Glomerular visceral epithelial cell (primary cell): Measurements from ENCODE around the gene C12orf76.
A peak's percentile ranks its signal among the peaks of the same experiment; 100 is the strongest.
"Not testable (repeated sequence)": the region's sequence is repeated elsewhere in the genome, so short reads cannot be mapped to it uniquely, and the experiment has no call there.

Experiments
- DNase-seq: peaks from one replicate; pipeline ENCODE4 v3.0.0-alpha.2; 2016; ENCODE audit errors: extremely low spot score

The C12orf76 gene

DNA sequence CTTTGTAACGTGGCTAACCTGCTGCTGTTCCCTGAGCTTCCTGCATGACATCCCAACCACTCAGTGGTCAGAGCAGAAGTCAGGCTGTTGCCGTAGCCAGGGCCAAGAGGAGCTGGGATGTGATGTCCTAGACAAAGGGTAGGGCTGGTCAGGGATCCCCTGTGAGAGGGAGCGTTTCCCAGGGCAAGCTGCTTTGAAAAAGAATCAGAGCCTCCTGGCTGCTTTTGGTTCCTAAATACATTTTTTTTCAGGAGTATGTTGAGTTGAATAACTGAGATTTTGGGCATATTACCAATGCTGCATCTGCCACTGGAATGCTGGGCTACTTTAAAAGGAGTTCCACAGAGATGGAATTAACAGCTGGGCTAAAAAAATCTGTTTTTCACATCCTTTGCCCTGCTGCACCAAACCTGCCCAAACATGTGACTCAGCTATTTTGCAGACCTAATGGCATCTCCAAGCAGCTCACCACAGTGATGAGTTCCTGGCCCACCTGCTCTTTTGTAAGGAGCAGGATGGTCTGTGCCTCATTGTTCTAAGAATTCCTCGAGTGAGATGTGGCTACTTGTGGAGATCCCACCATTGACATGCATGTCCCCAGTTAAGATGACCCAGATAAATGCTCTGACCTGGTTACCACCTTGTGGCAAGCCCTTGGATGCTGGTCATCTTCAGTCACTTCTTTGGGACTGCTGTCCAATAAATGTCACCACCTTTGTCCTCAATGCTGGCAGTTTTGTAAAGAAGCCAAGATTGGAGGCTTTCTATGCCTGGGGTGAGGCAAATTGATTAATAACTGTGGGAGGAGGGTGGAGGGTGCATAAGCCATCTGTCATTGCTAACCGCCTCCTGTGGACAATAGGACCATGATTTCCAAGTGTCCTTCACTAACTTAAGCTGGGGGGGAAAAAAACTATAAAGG is 25.0 kb downstream of the C12orf76 start:
- DNase-seq = no peak

DNA sequence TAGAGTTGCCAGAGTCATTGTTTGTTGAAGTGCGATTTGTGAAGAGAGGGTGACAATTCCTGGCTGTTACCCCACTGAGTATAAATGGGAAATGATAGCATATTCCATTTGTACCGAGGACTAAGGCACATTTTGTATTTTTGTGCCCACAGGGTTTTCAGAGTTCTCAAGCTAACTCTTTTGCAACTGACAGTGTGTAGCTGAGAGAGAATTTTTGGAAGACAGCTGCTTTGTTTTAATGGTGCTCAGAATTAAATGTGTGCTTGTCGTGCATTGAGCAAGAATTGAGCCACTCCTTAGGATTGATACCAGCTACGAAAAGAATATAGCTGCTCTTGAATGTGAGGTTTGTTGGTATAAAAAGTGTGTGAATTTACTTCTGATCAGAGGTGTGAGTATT is 27.4 kb downstream of the C12orf76 start:
- DNase-seq = no peak

DNA sequence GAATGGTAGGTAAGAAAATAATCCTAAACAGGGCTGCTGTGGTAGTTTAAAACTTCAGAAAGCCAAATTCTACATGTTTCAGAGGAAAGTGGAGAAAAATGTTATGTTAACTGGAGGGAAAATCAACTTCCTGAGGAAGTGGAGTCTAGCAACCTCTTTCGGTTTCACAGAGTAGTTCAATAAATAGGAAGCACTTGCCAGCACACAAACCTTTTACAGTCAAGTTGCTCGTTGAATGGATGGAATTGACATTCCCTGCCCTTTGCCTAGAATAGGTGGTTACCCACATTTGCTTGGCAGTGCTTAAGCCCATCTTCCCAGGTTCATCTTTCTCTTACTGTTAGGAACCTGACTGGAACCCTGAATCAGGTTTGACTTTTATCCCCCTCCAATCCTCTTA is 33.2 kb downstream of the C12orf76 start:
- no peak for DNase-seq

DNA sequence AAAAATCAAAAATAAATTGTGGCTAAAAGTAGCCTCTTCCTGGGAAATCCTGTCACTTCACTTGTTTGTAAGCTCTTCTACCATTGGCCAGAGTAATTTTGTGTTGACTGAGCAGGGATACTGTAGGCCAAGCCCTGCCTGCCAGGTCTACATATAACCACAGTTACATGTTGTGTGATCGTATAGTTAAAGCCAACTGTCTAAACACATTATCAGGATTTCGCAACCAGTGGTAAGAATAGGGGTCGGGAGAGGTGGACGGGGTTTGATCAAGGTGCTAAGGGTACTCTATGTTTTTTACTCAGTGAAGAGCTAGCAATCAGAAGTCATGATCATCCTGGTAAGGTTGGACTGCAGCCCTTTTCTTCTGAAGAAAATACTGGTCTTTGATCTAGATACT is 35.7 kb downstream of the C12orf76 start:
- no peak for DNase-seq

DNA sequence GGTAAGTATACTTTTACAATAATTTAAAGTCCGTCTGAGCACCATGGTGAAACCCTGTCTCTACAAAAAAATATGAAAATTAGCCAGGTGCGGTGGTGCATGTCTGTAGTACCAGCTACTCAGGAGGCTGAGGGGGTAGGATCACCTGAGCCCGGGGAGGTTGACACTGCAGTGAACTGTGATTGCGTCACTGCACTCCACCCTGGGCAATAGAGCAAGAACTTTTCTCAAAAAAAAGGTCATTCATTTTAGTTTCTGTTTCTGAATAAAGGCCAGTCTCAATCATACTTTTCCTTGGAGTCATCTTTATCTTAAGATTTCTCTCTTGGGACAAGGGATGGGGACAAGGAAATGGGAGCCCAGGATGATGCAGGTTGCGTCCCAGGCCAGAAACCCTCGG is 36.2 kb downstream of the C12orf76 start:
- peak; percentile 39 for DNase-seq

DNA sequence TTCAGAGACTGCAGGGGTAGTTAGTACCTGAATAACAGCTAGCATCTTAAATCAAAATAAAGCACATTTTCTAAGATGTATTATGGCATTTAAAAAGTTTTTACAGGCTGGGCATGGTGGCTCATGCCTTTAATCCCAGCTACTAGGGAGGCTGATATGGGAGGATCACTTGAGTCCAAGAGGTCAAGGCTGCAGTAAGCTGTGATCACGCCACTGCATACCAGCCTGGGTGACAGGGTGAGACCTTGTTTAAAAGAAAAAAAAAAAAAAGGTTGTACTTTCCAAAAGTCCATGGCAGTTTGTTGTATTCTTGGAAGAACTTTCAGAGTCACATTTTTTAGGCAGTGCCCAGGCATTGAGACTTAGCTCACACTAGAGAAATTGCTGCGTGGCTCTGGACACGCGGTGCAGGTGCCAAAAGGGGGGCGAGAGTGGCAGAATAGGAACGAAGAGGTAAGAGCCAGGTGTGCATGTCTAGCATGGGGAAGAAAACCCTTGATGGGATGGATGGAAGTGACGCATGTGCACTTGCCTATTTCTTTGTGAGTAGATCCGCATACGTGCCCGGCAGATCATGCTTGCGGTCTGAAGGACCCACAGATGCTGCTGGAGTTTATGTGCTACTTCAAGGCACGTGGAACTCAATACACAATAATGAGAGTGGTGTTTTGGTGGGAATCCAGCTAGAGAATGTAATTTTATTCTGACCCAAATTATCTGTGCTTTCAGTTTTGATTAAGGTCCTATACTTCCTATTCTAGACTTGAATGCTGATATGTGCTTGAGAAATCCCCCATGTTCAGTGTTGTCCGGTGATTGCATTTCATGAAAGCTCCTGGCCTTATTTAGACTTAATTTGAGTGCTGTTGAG is 37.2 kb downstream of the C12orf76 start:
- no peak for DNase-seq

DNA sequence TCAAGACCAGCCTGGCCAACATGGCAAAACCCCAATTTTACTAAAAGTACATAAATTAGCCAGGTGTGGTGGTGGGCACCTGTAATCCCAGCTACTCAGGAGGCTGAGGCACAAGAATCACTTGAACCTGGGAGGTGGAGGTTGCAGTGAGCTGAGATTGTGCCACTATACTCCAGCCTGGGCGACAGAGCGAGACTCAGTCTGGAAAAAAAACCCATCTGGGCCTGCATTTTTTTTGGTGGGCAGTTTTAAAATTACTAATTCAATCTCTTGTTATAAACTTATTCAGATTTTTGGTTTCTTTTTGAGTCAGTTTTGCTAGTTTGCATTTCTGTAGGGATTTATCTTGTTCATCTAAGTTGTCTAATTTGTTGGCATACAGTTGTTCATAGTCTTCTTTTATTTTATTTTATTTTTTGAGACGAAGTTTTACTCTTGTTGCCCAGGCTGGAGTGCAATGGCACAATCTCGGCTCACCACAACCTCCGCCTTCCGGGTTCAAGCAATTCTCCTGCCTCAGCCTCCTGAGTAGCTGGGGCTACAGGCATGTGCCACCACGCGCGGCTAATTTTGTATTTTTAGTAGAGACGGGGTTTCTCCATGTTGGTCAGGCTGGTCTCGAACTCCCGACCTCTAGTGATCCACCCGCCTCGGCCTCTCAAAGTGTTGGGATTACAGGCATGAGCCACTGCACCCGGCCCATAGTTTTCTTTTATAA is 39.5 kb downstream of the C12orf76 start:
- DNase-seq = not testable (repeated sequence)

DNA sequence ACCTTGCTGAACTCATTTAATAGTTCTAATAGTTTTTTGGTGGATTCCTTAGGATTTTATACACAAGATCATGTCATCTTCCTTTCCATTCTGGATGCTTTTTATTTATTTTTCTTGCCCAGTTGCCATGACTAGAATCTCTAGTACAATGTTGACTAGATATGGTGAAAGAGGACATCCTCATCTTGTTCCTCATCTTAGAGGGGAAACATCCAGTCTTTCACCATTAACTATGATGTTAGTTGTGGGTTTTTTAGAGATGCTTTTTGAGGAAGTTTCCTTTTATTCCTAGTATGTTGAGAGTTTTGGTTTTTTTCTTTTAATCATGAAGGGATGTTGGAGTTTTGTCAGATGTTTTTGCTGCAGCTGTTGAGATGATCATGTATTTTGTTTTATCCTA is 40.4 kb downstream of the C12orf76 start:
- no peak for DNase-seq

DNA sequence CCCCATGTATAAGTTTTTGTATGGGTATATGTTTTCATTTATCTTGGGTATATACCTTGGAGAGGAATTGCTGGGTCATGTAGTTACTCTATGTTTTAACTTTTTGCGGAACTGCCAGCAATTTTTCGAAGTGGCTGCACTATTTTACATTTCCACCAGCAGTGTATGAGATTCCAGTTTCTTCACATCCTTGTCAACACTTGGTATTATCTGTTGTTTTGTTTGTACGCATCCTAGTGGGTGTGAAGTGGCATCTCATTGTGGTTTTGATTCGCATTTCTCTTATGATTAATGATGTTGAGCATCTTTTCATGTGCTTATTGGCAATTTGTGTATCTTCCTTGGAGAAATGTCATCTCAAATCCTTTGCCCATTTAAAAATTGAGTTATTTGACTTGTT is 42.2 kb downstream of the C12orf76 start:
- no peak for DNase-seq

DNA sequence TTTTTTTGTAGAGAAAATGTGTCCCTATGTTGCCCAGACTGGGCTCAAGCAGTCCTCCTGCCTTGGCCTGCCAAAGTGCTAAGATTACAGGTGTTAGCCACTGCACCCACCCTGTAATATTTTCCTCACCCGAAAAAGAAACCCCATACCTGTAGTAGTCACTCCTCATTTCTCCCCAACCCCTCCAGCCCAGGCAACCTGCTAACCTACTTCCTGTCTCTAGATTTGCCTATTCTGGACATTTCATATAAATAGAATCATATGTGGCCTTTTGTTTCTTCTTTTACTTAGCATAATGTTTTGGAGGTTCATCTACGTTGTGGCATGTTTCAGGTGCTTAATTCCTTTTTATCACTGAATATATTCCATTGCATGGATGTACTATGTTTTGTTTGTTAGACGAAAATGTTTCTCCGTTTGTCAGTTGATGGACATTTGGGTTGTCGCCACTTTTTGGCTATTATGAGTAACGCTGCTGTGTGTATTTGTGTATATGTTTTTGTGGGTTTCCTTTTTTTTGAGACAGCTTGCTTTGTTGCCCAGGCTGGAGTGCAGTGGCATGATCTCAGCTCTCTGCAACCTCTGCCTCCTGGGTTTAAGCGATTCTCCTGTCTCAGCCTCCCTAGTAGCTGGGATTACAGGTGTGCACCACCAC is 42.9 kb downstream of the C12orf76 start:
- no peak for DNase-seq

DNA sequence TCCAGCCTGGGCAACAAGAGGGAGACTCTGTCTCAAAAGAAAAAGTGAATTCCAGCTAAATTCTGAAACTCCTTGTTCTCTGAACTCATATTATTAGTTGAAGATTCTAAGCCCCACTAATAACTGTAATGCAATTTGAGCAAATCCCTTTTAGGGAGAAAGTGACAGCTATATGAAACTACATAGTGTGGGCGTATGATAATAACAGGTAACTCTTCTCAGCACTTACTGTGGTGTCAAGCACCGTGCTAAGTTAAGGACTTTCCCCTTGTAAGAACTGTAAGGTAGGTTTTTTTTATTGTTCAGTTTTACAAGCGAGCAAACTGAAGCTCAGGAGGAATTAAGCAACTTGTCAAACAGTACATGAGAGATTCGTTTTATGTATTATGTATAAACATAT is 43.7 kb downstream of the C12orf76 start:
- DNase-seq = no peak

DNA sequence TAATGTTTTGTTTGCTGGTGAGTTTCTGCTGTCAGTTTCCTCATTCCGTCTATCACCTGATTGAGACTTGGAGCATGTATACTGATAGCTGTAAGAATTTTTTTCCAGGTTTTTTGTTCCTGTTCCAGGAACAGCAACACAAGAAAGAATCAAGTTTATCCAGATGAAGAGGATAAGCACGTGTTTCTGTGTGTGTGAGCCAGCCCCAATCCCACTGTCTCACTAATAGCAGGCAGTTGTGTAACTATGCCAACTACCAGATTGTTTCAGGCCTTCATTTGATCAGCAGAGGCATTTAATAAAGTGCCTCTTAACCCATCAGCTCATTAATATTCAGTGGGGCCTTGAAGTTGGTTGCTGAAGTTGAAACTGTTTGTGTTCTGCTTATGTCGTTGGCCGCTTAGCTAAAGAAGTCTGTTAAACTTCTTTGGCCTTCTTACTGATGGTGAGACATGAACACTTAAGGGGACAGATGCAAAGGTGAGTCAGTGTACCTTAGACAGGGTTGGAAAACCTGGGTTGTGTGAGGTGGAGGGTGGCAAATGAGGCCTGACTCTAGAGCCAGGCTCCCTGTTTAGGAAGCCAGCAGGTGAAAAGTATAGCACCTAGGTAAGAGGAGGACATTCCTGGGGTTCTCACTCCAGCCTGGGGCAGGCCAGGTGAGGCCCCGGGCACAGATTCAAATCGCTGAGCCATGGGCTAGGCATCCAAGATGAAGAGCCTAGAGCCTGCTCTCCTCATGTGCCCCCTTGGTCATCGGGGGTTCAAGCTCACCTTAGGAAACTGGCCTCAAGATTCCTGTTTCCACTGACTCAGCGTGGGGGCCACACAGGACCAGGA is 45.4 kb downstream of the C12orf76 start:
- no peak for DNase-seq

DNA sequence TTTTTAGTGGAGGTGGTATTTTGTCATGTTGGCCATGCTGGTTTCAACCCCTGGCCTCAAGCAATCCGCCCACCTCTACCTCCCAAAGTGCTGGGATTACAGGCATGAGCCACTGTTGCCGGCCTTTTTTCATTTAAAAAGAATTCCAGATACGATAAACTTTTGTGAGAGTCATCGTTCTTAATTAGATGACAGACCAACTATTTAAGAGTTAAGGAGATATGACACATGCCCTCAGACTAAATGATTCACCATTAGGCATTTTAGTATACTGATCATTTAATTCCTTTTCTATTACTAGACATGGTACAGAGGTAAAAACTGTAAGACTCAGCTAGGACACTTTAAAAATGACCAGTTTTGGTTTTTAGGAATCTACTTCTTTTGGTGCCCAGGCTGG is 46.7 kb downstream of the C12orf76 start:
- DNase-seq = peak; percentile 25

DNA sequence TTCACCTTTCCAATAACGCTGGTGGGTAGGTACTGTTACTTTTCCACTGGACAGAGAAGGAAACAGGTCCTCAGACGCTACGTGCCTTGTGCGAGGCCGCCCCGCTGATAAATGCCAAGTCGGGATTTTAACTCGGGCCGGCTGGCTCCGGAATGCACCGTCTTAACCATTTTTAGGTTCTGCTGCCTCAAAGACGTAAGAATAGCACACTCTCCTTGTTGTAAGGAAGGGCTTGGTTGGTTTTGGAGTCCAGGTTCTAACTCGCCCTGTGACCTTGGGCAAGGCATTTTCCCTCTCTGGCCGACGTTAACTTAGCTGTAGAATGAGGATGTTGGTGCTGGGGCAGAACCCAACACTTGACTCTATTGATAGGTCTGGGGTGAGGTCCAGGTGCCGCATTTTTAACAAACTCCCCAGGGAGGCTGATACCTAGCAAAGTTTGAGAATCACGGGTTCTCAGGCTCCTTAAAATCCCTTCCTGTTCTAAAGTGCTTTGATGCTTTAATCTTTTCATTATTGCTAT is 48.3 kb downstream of the C12orf76 start:
- DNase-seq = peak; percentile 25

DNA sequence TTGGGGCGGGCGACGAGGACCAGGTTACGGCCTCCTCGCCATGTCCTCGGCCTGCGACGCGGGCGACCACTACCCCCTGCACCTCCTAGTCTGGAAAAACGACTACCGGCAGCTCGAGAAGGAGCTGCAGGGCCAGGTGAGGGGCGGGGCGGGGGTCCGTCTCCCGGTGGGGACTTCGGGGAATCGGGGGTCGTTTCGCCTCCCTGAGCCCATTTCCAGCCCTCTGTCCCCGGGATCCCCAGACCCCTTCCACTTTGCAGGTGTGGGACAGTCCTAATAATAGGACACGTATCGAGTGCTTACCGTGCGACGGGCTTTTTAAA is 48.7 kb downstream of the C12orf76 start:
- DNase-seq = no peak

DNA sequence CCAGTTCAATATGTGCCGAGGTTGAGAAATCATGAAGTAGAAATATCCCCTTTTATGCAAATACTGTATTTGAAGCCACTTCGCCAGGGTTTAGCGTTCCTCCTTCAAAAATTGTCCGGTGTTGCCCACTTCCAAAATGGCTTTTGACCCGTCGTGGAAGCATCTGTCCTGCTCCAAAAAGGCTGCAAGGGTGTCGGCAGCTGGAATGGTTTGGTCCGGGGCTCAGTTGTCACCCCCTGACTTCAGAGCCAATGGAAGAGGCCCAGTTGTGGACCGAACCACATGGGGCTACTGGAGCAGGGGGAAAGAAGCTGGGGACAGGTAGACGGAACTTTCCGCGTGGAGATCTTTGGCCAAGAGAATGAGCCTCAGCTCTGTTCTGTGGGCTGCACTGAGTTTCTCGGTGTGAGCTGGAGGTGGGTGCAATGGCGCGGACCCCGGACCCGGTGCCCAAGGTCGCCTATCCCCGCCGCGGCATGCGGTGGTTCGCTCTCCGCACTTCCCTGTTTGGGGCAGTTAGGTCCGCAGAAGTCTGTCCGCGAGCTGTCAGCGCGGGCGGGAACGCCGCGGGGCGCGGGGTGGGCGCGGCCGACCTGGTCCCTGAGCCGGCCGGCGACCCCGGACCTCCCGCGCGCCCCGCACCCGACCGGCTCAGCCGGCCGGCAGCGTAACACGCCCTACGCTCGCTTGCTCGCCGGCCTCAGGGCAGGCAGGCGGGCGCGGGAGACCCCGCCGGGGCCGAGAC is 49.2 kb downstream of the C12orf76 start, which contains the start of gene ANKRD13A:
Gene ANKRD13A, plus strand, starts transcription at position 527 of the 745 bp plus-strand sequence. CDS start 259 bp downstream, outside the sequence.
- peak; percentile 92 for DNase-seq

DNA sequence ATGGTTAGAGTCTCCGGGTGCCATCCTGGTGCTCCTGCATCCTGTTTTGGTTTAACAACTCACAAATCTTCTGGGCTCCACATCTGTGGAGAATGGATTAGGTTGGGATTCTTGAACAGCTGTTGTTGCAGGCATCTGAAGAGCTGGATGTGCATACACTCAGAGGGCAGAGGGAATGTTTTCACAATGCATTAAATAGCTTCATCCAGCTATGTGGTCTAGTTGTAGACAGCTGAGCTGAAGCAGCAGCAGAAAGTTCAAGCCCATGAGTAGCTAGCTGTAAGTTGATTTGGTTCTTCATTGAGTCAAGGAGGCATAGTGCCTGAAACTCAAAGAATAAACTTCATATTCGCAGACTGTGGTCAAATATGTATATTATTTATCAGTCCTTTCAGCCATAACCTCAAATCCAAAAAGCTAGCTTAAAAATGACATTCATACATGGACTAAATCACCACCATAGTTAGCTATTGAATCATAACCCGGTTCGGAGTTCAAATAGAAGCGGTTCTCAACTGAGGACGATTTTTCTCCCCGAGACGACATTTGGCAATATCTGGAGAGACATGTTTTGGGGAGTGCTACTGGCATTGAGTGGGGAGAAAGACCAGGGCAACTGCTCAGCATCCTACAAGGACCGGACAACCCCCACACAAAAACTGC is 50.0 kb downstream of the C12orf76 start:
- no peak for DNase-seq

DNA sequence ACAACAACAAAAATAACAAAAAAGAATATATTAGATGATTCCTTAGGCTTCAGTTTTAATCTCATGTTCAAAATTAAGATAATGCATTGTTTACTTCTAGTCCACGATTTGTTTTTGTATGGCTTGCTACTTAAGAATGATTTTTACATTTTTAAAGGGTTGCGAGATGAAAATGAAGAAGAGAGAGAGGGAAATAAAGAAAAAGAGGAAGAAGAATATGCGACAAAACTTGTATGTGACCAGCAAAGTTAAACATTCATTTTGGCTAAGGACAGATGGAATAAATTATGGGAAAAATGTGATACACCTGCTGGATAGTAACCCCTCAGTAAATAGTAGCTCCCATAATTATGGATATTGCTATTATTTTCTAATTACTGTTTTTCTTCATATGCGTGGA is 50.9 kb downstream of the C12orf76 start:
- DNase-seq = no peak

DNA sequence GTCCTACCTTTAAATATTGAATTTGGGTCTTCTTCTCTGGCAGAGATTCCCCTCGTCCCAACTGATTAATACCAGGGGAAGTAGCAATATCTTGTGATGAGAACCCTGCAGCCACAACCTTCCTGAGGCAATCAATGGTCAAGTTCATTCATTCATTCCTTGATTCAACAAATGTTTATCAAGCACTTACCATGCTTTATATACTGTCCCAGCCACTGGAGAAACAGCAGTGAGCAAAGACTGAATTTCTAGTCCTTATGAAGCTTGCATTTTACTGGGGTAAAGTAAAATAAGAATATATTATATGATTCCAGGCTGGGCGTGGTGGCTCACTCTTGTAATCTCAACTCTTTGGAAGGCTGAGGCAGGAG is 51.9 kb downstream of the C12orf76 start:
- no peak for DNase-seq
